Gastroesophageal sphincter (tissue), 3 donors: ENCODE data around the gene CDYL2.

Experiments
- POLR2AphosphoS5 ChIP-seq: sonication (generic); formaldehyde crosslinking; IDR thresholded peaks from one replicate; pipeline ENCODE4 v1.6.1; 2017; ENCODE audit warnings: antibody characterized with exemption
- TF ChIP-seq, protein P1 (sequence below), 4 experiments: fragments of 200-600 bp in 2 of 4; fragments of 450-650 bp in 2 of 4; sonication (generic) in 1 of 4; IDR thresholded peaks; one replicate each; pipeline ENCODE4 v1.5.1; 2017 to 2019; ENCODE audit warnings: antibody characterized with exemption in 4 of 4, mild to moderate bottlenecking in 2 of 4, moderate library complexity in 2 of 4

DNA sequence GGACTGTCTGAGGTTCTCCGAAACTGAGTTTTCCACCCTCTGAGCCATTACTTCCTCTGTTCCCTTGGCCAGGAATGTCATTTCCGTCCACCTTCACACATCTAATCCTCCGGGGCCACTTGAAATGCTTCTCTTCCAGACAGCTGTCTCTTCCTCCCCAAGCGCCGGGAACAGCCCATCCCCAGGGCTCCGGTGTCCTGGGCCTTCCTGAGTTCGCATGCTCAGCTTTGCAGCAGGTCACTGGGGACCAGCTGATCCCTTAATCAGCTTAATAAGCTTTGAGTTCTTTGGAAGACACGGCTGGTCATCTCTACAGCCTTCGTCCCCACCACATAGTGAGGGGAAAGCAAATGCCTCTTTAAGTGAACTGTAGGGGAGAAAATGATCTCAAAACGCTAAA is 140.2 kb downstream of the CDYL2 start:
- TF ChIP-seq, protein P1, sequence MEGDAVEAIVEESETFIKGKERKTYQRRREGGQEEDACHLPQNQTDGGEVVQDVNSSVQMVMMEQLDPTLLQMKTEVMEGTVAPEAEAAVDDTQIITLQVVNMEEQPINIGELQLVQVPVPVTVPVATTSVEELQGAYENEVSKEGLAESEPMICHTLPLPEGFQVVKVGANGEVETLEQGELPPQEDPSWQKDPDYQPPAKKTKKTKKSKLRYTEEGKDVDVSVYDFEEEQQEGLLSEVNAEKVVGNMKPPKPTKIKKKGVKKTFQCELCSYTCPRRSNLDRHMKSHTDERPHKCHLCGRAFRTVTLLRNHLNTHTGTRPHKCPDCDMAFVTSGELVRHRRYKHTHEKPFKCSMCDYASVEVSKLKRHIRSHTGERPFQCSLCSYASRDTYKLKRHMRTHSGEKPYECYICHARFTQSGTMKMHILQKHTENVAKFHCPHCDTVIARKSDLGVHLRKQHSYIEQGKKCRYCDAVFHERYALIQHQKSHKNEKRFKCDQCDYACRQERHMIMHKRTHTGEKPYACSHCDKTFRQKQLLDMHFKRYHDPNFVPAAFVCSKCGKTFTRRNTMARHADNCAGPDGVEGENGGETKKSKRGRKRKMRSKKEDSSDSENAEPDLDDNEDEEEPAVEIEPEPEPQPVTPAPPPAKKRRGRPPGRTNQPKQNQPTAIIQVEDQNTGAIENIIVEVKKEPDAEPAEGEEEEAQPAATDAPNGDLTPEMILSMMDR (IDR thresholded peaks at IDR 0.05): no peak
- no peak for TF ChIP-seq POLR2AphosphoS5
